Left ventricle myocardium inferior (tissue), 1 donor: ENCODE results near the gene MYLK2. TPM values are rescaled to one million over a fixed set of nuclear protein-coding genes. Genes with fewer than 3 reads are reported as not detected.

Source experiments
- DNase-seq: peaks from one replicate; pipeline ENCODE4 v3.0.0-alpha.2; 2020
- H3K27ac ChIP-seq: fragments of 200-600 bp; replicated peaks from 2 replicates; pipeline ENCODE4 v1.8.0; 2021
- H3K27me3 ChIP-seq: fragments of 200-600 bp; 2 replicates; pipeline ENCODE4 v1.8.0; 2021; ENCODE audit warnings: low read depth
- H3K36me3 ChIP-seq: fragments of 200-600 bp; 2 replicates; pipeline ENCODE4 v1.8.0; 2021
- H3K4me1 ChIP-seq: fragments of 200-600 bp; 2 replicates; pipeline ENCODE4 v1.8.0; 2021
- H3K4me3 ChIP-seq: fragments of 200-600 bp; 2 replicates; pipeline ENCODE4 v1.8.0; 2021; ENCODE audit warnings: mild to moderate bottlenecking, moderate library complexity
- H3K9me3 ChIP-seq: fragments of 200-600 bp; replicated peaks from 2 replicates; pipeline ENCODE4 v1.8.0; 2021
- intact Hi-C: fragments of 100-400 bp; cut with micrococcal nuclease; formaldehyde crosslinking; loops from one replicate; pipeline ENCODE4 v1.11.0; 2022
- total RNA-seq: library from RNA; stranded (reverse); fragmentation: NEBNext Ultra II Directional; extraction: Animal tissue kit (Norgen Biotek cat#: 25700); gene quantifications from one replicate; pipeline ENCODE4 v1.2.1, GENCODE V29; 2021
- TF ChIP-seq, protein P1 (sequence below): fragments of 200-600 bp; IDR thresholded peaks from 2 replicates; pipeline ENCODE4 v1.8.0; 2021; ENCODE audit warnings: antibody characterized with exemption, mild to moderate bottlenecking, borderline replicate concordance
- donor health status: DM: no; HTN: yes; CAD: no; lungs with severe emphysema.

The MYLK2 gene
- total RNA-seq, 1 donor from 2014 or later = 0.25 TPM

DNA sequence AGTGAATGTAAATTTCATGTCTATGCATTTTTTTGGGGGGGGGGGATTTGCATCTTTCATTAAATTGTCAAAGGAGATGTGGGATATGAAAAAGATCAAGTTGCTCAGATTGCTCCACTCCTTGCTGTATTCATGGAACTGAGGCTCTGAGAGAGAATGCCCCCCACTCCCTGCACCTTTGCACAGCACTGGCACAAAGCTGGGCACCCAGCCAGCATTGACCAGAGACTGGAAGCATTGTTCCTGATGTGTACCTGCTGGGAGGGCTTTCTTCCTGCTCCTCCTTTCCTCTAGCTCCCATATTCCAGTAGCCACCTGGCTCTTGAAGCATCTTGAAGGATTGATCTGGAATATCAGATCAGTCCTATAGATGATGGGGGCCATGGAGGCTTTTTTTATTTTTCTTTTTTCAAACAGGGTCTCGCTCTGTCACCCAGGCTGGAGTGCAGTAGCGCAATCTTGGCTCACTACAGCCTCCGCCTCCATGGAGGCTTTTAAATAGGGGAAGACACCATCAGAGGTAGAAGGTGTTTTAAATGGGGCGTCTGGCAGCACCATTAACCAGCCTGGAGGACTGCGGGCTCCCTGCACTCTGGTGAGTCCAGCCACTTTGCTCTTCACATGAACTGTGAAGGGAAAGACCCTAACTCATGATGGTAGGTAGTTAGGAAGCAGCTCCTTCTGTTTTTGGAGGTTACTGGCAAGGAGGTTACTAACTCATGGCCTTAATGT lies 40.3 kb downstream of the MYLK2 start:
- intact Hi-C loops = loop anchor here (10.0 kb wide), 1 partner anchor 95 kb away; the partner anchor contains the start of gene PDRG1
- H3K27ac ChIP-seq = no peak overlapping the region
- no peaks in the 10 kb centered on the region for H3K36me3 ChIP-seq
- DNase-seq = no peak
- H3K27me3 ChIP-seq = peaks cover 69% of the 10 kb centered on the region
- TF ChIP-seq, protein P1, sequence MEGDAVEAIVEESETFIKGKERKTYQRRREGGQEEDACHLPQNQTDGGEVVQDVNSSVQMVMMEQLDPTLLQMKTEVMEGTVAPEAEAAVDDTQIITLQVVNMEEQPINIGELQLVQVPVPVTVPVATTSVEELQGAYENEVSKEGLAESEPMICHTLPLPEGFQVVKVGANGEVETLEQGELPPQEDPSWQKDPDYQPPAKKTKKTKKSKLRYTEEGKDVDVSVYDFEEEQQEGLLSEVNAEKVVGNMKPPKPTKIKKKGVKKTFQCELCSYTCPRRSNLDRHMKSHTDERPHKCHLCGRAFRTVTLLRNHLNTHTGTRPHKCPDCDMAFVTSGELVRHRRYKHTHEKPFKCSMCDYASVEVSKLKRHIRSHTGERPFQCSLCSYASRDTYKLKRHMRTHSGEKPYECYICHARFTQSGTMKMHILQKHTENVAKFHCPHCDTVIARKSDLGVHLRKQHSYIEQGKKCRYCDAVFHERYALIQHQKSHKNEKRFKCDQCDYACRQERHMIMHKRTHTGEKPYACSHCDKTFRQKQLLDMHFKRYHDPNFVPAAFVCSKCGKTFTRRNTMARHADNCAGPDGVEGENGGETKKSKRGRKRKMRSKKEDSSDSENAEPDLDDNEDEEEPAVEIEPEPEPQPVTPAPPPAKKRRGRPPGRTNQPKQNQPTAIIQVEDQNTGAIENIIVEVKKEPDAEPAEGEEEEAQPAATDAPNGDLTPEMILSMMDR = no peak
- no peaks in the 10 kb centered on the region for H3K9me3 ChIP-seq
- H3K4me3 ChIP-seq = no peak overlapping the region
- H3K4me1 ChIP-seq = peaks cover 20% of the 10 kb centered on the region

DNA sequence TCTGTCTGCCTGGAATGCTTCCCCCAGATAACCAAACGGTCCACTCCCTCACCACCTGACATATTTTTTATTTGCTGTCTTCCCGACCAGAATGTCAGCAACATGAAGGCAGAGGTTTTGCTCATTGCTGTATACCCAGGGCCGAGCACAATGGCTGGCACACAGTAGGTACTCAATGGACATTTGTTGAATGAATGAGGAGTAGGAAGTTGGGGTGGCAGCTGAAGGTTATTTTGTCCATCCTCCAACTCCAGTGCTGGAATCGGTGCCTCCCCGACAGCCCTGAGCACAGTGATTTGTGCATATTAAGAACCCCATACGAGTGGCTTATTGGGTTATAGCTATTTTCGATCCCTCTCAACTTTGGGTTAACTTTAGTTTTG lies 40.8 kb downstream of the MYLK2 start:
- no peaks in the 10 kb centered on the region for H3K36me3 ChIP-seq
- no peak for DNase-seq
- H3K9me3 ChIP-seq = no peaks in the 10 kb centered on the region
- intact Hi-C loops = loop anchor here (10.0 kb wide), 1 partner anchor 95 kb away; the partner anchor contains the start of gene PDRG1
- H3K27ac ChIP-seq = no peak overlapping the region
- H3K27me3 ChIP-seq = peaks cover 63% of the 10 kb centered on the region
- H3K4me3 ChIP-seq = peak overlapping the region; percentile 72
- TF ChIP-seq, protein P1 = no peak
- peaks cover 20% of the 10 kb centered on the region for H3K4me1 ChIP-seq

DNA sequence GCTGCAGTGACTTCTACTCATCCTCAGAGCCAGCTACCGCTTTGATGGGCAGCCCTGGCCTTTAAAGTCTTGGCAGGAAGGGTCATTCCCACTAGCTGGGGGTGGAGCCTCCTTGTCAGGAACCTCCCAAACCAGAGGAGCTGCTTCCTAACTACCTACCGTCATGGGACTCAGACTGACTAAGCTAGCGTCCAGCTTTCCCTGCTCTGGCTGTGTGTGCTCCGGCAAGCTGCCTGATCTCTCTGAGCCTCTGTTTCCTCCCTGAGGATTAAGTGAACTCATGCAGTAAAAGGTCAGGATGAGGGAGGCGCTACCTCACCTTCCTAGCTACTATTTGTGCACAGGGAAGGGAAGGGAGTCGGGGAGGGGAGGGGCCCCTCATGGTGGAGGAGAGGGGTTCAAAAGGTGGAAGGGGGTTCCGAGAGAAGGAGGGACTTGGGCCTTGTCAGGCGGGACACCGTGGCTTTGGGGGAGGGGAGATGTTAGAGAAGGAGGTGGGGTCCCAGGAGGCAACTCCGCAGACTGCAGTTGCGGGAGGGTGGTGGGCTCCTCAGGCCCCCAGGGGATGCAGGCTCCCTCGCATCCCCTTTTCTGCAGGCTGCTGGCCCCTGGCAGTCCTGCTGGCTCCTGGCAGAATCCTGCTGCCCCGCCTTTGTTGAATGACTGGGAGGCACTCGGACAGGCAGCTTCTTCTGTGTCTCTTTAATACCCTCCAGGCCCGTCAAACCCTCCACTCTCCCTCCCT lies 41.4 kb downstream of the MYLK2 start:
- TF ChIP-seq, protein P1 = no peak
- intact Hi-C loops = no loop called here
- Histone ChIP-seq H3K27ac (no peak overlapping the region), H3K9me3 (no peaks in the 10 kb centered on the region), H3K4me1 (peaks cover 20% of the 10 kb centered on the region), H3K4me3 (peak overlapping the region; percentile 72), H3K36me3 (no peaks in the 10 kb centered on the region), H3K27me3 (peaks cover 57% of the 10 kb centered on the region)
- no peak for DNase-seq

DNA sequence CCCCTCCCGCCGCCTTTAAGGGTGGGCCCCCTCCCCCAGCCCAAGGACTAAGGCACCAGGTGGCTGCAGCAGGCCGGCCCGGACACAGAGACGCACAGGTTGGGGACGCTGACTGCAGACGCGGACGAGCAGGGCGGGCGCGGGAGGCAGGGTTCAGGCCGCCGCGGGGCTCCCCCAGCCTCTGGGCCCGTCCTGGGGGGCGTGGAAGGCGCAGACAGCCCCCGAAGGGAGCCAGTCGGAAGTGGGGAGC lies 41.9 kb downstream of the MYLK2 start:
- Histone ChIP-seq H3K27me3 (peaks cover 52% of the 10 kb centered on the region), H3K4me1 (peaks cover 20% of the 10 kb centered on the region), H3K9me3 (no peaks in the 10 kb centered on the region), H3K4me3 (peak overlapping the region; percentile 72), H3K36me3 (no peaks in the 10 kb centered on the region), H3K27ac (no peak overlapping the region)
- no peak for DNase-seq
- TF ChIP-seq, protein P1 = no peak
- intact Hi-C loops = no loop called here

DNA sequence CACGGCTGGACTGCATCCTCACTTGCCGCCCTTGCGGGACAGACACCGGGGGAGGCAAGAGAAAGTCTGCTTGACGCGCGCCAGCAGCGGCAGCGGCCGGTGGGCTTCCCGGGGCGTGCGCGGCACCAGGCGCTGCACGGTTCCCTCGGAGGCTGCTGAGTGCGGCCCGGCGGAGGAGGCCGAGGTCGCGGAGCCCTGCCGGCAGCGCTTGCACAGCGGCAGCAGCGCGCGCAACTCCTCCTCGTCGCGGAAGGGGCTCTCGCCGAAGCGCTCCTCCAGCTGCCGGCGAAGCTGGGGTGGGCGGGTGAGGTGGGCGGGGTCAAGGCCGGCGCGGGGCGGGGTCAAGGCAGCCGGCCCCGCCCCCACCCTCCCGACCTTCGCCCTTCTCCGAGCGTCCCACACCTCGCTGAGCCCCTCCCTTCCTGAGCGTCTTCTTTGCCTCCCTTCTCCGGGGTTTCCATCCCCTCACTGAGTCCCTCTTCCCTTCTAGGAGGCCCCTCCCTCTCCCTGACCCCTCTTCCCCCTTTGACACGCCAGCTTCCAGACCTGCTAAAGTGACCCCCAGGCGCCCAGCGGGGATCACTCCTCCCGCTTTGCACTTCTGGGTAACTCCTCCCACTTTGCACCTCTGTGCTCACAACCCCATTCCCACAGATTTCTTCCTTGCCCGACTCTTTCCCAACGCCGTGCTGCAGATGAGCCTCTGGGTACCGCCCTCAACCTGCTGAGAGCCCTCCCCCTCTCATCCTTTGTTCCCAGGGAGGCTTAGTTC lies 42.4 kb downstream of the MYLK2 start:
- Histone ChIP-seq H3K36me3 (no peaks in the 10 kb centered on the region), H3K27me3 (peaks cover 47% of the 10 kb centered on the region), H3K4me1 (peaks cover 20% of the 10 kb centered on the region), H3K27ac (no peak overlapping the region), H3K9me3 (no peaks in the 10 kb centered on the region), H3K4me3 (peak overlapping the region; percentile 72)
- peak; percentile 59 for DNase-seq
- intact Hi-C loops = no loop called here
- TF ChIP-seq, protein P1 = no peak
